SK-N-SH treated with all-trans-retinoic acid at 6 μM for 48 hours (cell line): ENCODE results near the gene SAT1.

ENCODE experiments used
- ATAC-seq: fragments of 200-7000 bp; cut with Tn5 transposase; 3 replicates; pipeline ENCODE4 v1.9.1; 2020; ENCODE audit warnings: mild to moderate bottlenecking, moderate library complexity
- ARNTL ChIP-seq: fragments of 450-650 bp; formaldehyde crosslinking; IDR thresholded peaks from 2 replicates; pipeline ENCODE4 v1.5.0; 2020; ENCODE audit warnings: low read depth, mild to moderate bottlenecking, moderate library complexity, borderline replicate concordance
- BACH2 ChIP-seq: fragments of 250-450 bp; sonication (Bioruptor Pico); IDR thresholded peaks from 2 replicates; pipeline ENCODE4 v1.9.0; 2021; ENCODE audit warnings: mild to moderate bottlenecking, borderline replicate concordance
- CSDC2 ChIP-seq: fragments of 250-450 bp; sonication (Bioruptor Pico); IDR thresholded peaks from 2 replicates; pipeline ENCODE4 v1.5.0; 2020; ENCODE audit warnings: mild to moderate bottlenecking, moderate library complexity
- ESRRG ChIP-seq: fragments of 250-450 bp; sonication (Bioruptor Pico); IDR thresholded peaks from 2 replicates; pipeline ENCODE4 v1.6.1; 2021; ENCODE audit warnings: mild to moderate bottlenecking
- GLIS3 ChIP-seq: fragments of 250-450 bp; sonication (Bioruptor Pico); IDR thresholded peaks from 2 replicates; pipeline ENCODE4 v1.5.0; 2020; ENCODE audit warnings: mild to moderate bottlenecking, moderate library complexity
- ISL1 ChIP-seq: fragments of 250-450 bp; sonication (Bioruptor Pico); IDR thresholded peaks from 2 replicates; pipeline ENCODE4 v2.1.2; 2022; ENCODE audit warnings: mild to moderate bottlenecking, moderate library complexity
- OSR1 ChIP-seq: fragments of 250-450 bp; sonication (Bioruptor Pico); IDR thresholded peaks from 2 replicates; pipeline ENCODE4 v1.8.0; 2022; ENCODE audit warnings: moderate library complexity, mild to moderate bottlenecking, inconsistent platforms
- PATZ1 ChIP-seq: fragments of 250-450 bp; sonication (Bioruptor Pico); IDR thresholded peaks from 2 replicates; pipeline ENCODE4 v1.8.0; 2020; ENCODE audit warnings: mild to moderate bottlenecking, moderate library complexity, borderline replicate concordance
- POU6F1 ChIP-seq: fragments of 250-450 bp; sonication (Bioruptor Pico); IDR thresholded peaks from 2 replicates; pipeline ENCODE4 v1.8.0; 2021; ENCODE audit warnings: low read depth, mild to moderate bottlenecking, moderate library complexity, borderline replicate concordance
- RARB ChIP-seq: fragments of 250-450 bp; sonication (Bioruptor Pico); IDR thresholded peaks from 2 replicates; pipeline ENCODE4 v1.8.0; 2021; ENCODE audit warnings: mild to moderate bottlenecking, moderate library complexity
- TOX ChIP-seq: fragments of 250-450 bp; sonication (Bioruptor Pico); IDR thresholded peaks from 2 replicates; pipeline ENCODE4 v1.8.0; 2021; ENCODE audit warnings: mild to moderate bottlenecking, moderate library complexity, borderline replicate concordance
- ZC3H10 ChIP-seq: fragments of 250-450 bp; sonication (Bioruptor Pico); IDR thresholded peaks from 2 replicates; pipeline ENCODE4 v1.5.1; 2021; ENCODE audit warnings: mild to moderate bottlenecking, moderate library complexity
- ZFP3 ChIP-seq: fragments of 250-450 bp; sonication (Bioruptor Pico); IDR thresholded peaks from 2 replicates; pipeline ENCODE4 v1.5.0; 2020; ENCODE audit warnings: mild to moderate bottlenecking, moderate library complexity
- ZNF565 ChIP-seq: fragments of 450-650 bp; formaldehyde crosslinking; conservative IDR thresholded peaks from 2 replicates; pipeline ENCODE4 v1.5.0; 2020; ENCODE audit warnings: low read depth, mild to moderate bottlenecking, moderate library complexity
- ZNF70 ChIP-seq: fragments of 450-650 bp; formaldehyde crosslinking; IDR thresholded peaks from 2 replicates; pipeline ENCODE4 v1.5.0; 2020; ENCODE audit warnings: mild to moderate bottlenecking, moderate library complexity
- ZNF8 ChIP-seq: fragments of 450-650 bp; formaldehyde crosslinking; IDR thresholded peaks from 2 replicates; pipeline ENCODE4 v1.5.0; 2020; ENCODE audit warnings: mild to moderate bottlenecking, moderate library complexity
- TF ChIP-seq, protein P1 (sequence below): fragments of 250-450 bp; sonication (Bioruptor Pico); IDR thresholded peaks from 2 replicates; pipeline ENCODE4 v1.5.0; 2020; ENCODE audit warnings: mild to moderate bottlenecking, moderate library complexity
- TF ChIP-seq, protein P2 (sequence below): fragments of 250-450 bp; sonication (Bioruptor Pico); IDR thresholded peaks from 2 replicates; pipeline ENCODE4 v1.5.1; 2021; ENCODE audit warnings: mild to moderate bottlenecking, moderate library complexity

Gene SAT1

GRCh38 chrX:23826216-23826615, 43.2 kb downstream of the SAT1 start:
- ATAC-seq: no peak
- TF ChIP-seq, protein P1, sequence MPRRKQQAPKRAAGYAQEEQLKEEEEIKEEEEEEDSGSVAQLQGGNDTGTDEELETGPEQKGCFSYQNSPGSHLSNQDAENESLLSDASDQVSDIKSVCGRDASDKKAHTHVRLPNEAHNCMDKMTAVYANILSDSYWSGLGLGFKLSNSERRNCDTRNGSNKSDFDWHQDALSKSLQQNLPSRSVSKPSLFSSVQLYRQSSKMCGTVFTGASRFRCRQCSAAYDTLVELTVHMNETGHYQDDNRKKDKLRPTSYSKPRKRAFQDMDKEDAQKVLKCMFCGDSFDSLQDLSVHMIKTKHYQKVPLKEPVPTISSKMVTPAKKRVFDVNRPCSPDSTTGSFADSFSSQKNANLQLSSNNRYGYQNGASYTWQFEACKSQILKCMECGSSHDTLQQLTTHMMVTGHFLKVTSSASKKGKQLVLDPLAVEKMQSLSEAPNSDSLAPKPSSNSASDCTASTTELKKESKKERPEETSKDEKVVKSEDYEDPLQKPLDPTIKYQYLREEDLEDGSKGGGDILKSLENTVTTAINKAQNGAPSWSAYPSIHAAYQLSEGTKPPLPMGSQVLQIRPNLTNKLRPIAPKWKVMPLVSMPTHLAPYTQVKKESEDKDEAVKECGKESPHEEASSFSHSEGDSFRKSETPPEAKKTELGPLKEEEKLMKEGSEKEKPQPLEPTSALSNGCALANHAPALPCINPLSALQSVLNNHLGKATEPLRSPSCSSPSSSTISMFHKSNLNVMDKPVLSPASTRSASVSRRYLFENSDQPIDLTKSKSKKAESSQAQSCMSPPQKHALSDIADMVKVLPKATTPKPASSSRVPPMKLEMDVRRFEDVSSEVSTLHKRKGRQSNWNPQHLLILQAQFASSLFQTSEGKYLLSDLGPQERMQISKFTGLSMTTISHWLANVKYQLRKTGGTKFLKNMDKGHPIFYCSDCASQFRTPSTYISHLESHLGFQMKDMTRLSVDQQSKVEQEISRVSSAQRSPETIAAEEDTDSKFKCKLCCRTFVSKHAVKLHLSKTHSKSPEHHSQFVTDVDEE (CRISPR knock-in tag): no peak
- TF ChIP-seq BACH2 (CRISPR knock-in tag) (no peak), CSDC2 (CRISPR knock-in tag) (no peak), ISL1 (CRISPR knock-in tag) (no peak), POU6F1 (CRISPR knock-in tag) (no peak), ZNF565 (CRISPR knock-in tag) (no peak), PATZ1 (CRISPR knock-in tag) (no peak), GLIS3 (no peak), ESRRG (CRISPR knock-in tag) (no peak), ZC3H10 (CRISPR knock-in tag) (no peak), OSR1 (no peak)

GRCh38 chrX:23826653-23827052, 43.7 kb downstream of the SAT1 start:
- ATAC-seq: no peak

DNA sequence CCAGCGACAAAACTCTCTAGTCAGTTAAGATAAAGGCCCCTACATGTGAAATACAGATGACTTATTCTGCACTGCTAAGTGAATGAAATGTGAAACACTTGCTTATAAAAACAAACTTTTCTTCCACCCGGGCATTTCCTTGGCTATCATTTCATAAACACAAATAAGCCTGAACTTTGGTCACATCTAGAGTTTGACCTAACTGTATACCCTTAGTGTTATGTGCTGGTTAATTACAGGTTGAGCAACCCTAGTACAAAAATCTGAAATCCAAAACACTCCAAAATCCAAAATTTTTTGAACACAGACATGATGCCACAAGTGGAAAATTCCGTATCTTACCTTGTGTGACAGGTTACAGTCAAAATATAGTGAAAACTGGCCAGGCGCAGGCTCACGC, 45.9 kb downstream of the SAT1 start:
- ATAC-seq: no peak
- TF ChIP-seq, protein P2, sequence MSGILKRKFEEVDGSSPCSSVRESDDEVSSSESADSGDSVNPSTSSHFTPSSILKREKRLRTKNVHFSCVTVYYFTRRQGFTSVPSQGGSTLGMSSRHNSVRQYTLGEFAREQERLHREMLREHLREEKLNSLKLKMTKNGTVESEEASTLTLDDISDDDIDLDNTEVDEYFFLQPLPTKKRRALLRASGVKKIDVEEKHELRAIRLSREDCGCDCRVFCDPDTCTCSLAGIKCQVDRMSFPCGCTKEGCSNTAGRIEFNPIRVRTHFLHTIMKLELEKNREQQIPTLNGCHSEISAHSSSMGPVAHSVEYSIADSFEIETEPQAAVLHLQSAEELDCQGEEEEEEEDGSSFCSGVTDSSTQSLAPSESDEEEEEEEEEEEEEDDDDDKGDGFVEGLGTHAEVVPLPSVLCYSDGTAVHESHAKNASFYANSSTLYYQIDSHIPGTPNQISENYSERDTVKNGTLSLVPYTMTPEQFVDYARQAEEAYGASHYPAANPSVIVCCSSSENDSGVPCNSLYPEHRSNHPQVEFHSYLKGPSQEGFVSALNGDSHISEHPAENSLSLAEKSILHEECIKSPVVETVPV (CRISPR knock-in tag): no peak
- TF ChIP-seq, protein P1 (CRISPR knock-in tag): no peak
- TF ChIP-seq ARNTL (CRISPR knock-in tag): no peak

More at GRCh38 chrX:23826653-23827052, 43.7 kb downstream of the SAT1 start:
- TF ChIP-seq RARB: no peak
- no peak for TF ChIP-seq CSDC2 (CRISPR knock-in tag)
- TF ChIP-seq TOX (CRISPR knock-in tag): no peak
- TF ChIP-seq ZNF70: no peak
- TF ChIP-seq ZNF8 (CRISPR knock-in tag): no peak

DNA sequence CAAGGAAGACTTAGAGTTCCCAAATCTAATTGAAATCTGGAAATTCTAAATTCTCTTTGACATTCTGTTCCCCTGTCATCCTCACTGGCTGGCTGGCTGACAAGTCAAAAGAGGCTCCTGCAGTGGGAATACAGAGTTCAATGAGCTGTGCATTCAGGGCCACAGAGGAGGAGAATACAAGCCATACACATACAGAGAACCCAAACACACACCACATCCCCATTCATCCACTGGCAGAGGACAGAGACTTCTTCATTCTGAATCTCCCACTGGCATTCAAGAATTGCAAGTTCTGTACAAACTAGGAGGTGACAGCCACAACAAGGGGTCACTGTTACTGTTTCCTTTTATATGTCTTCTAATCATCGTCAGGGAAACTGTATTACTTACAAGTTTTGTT, 49.7 kb downstream of the SAT1 start:
- ATAC-seq: no peak
- TF ChIP-seq PATZ1 (CRISPR knock-in tag) (no peak), ZNF565 (CRISPR knock-in tag) (no peak), ZFP3 (CRISPR knock-in tag) (no peak), CSDC2 (CRISPR knock-in tag) (no peak), ZNF8 (CRISPR knock-in tag) (no peak)
- TF ChIP-seq, all 23 proteins: peak for 0
